ENCODE measurements around the gene CYTH3.

DNA sequence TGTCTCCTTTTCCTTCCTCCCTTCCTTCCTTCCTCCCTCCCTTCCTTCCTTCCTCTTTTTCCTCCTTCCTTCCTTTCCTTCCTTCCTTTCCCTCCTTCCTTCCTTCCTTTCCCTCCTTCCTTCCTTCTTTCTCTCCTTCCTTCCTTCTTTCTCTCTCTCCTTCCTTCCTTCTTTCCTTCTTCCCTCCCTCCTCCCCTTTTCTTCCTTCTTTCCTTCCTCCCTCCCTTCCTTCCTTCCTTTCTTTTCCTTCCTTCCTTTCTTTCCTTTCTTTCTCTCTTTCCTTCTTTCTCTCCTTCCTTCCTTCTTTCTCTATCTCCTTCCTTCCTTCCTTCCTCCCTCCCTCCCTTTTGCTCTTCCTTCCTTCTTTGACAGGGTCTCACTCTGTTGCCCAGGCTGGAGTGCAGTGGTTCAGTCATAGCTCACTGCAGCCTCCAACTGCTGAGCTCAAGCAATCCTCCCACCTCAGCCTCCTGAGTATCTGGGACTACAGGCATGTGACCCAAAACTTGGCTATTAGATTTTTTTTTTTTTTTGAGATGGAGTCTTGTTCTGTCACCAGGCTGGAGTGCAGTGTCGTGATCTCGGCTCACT lies 15.9 kb upstream of the CYTH3 start:
- TF ChIP-seq, protein P1, sequence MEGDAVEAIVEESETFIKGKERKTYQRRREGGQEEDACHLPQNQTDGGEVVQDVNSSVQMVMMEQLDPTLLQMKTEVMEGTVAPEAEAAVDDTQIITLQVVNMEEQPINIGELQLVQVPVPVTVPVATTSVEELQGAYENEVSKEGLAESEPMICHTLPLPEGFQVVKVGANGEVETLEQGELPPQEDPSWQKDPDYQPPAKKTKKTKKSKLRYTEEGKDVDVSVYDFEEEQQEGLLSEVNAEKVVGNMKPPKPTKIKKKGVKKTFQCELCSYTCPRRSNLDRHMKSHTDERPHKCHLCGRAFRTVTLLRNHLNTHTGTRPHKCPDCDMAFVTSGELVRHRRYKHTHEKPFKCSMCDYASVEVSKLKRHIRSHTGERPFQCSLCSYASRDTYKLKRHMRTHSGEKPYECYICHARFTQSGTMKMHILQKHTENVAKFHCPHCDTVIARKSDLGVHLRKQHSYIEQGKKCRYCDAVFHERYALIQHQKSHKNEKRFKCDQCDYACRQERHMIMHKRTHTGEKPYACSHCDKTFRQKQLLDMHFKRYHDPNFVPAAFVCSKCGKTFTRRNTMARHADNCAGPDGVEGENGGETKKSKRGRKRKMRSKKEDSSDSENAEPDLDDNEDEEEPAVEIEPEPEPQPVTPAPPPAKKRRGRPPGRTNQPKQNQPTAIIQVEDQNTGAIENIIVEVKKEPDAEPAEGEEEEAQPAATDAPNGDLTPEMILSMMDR (IDR thresholded peaks at IDR 0.05), result no peak
- TF ChIP-seq POLR2A (IDR thresholded peaks at IDR 0.05), result no peak
